ENCODE results near the gene KRT72. TPM values are rescaled to one million over a fixed set of nuclear protein-coding genes. Genes with fewer than 3 reads are reported as not detected.
"Not testable (repeated sequence)": the region's sequence is repeated elsewhere in the genome, so short reads cannot be mapped to it uniquely, and the experiment has no call there.

KRT72 gene
- total RNA-seq, 4 donors from 2014 or later = not detected

DNA sequence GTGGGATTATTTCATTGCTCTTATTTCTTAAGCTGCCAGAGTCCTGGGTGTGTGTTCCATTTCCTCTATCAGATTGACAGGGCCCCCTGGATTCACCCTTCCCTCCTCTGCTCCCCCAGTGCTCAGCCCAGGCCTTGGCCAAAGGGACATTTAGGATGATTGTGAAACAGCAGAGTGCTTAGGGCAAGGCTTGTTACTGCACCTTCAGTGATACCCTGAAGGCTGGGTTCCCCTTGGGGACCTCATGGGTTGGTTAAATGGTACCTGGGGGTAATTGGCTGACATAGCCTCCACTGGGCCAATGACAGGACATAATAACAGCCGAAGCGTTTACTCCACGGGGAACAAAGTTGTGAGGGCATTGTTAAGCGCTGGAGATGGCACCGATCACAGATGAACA is 1.3 kb upstream of the KRT72 start:
- no peak for DNase-seq
- 89 to 93% methylated on average over 5 of the region's 5 CpGs for WGBS, 2 donors
- no peaks in the 10 kb centered on the region for H3K9me3 ChIP-seq
- intact Hi-C loops (cut with DNase I) = no loop called here
- H3K27me3 ChIP-seq = peaks cover 5% of the 10 kb centered on the region
- H3K27ac ChIP-seq = no peak overlapping the region
- TF ChIP-seq, protein P1, sequence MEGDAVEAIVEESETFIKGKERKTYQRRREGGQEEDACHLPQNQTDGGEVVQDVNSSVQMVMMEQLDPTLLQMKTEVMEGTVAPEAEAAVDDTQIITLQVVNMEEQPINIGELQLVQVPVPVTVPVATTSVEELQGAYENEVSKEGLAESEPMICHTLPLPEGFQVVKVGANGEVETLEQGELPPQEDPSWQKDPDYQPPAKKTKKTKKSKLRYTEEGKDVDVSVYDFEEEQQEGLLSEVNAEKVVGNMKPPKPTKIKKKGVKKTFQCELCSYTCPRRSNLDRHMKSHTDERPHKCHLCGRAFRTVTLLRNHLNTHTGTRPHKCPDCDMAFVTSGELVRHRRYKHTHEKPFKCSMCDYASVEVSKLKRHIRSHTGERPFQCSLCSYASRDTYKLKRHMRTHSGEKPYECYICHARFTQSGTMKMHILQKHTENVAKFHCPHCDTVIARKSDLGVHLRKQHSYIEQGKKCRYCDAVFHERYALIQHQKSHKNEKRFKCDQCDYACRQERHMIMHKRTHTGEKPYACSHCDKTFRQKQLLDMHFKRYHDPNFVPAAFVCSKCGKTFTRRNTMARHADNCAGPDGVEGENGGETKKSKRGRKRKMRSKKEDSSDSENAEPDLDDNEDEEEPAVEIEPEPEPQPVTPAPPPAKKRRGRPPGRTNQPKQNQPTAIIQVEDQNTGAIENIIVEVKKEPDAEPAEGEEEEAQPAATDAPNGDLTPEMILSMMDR (IDR thresholded peaks at IDR 0.05) = no peak
- TF ChIP-seq POLR2A (IDR thresholded peaks at IDR 0.05) = no peak
- no peaks in the 10 kb centered on the region for H3K4me1 ChIP-seq
- H3K4me3 ChIP-seq (replicated peaks in 1 of 3) = no peak overlapping the region
- H3K36me3 ChIP-seq = no peaks in the 10 kb centered on the region

DNA sequence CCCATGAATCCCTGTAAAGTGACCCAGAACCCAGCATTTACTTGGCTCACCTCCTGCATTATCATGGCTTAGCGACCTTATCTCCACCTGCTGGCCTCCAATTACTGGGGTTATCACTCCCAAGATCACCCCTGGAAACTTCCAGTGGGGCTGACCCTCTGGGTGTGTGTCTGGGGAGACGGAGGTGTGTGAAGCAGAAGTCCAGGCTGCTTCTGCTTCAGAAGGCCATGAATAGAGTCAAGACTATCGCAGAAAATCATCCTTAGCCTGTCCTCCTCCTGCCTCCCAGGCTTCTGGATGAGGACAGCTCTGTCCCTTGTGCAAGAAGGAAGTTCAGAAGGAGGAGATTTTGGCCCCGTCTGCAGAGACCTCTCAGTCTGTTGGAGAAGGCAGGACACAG is 408 bp upstream of the KRT72 start:
- WGBS, 2 donors = 87 to 89% methylated on average over 4 of the region's 4 CpGs
- H3K27me3 ChIP-seq = peaks cover 5% of the 10 kb centered on the region
- H3K4me3 ChIP-seq (replicated peaks in 1 of 3) = no peak overlapping the region
- H3K27ac ChIP-seq = no peak overlapping the region
- TF ChIP-seq POLR2A (IDR thresholded peaks at IDR 0.05) = no peak
- TF ChIP-seq, protein P1 (IDR thresholded peaks at IDR 0.05) = no peak
- no peak for DNase-seq
- no peaks in the 10 kb centered on the region for H3K4me1 ChIP-seq
- intact Hi-C loops (cut with DNase I) = no loop called here
- no peaks in the 10 kb centered on the region for H3K36me3 ChIP-seq
- no peaks in the 10 kb centered on the region for H3K9me3 ChIP-seq

DNA sequence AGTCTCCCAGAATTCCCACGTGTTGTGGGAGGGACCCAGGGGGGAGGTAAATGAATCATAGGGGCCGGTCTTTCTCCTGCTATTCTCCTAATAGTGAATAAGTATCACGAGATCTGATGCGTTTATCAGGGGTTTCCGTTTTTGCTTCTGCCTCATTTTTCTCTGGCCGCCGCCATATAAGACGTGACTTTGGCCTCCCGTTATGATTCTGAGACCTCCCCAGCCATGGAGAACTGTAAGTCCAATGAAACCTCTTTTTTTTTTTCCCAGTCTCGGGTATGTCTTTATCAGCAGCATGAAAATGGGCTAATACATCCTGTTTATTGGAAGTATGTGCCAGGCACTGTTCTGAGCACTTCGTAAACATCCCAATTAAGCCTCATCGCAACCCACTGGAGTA is 788 bp downstream of the KRT72 start:
- peaks cover 5% of the 10 kb centered on the region for H3K27me3 ChIP-seq
- H3K4me1 ChIP-seq = no peaks in the 10 kb centered on the region
- no peak overlapping the region for H3K4me3 ChIP-seq (replicated peaks in 1 of 3)
- no peak for DNase-seq
- intact Hi-C loops (cut with DNase I) = no loop called here
- no peaks in the 10 kb centered on the region for H3K9me3 ChIP-seq
- no peak overlapping the region for H3K27ac ChIP-seq
- TF ChIP-seq POLR2A (IDR thresholded peaks at IDR 0.05) = no peak
- TF ChIP-seq, protein P1 (IDR thresholded peaks at IDR 0.05) = no peak
- no peaks in the 10 kb centered on the region for H3K36me3 ChIP-seq
- WGBS, 2 donors = 89 to 91% methylated on average over 12 of the region's 12 CpGs

DNA sequence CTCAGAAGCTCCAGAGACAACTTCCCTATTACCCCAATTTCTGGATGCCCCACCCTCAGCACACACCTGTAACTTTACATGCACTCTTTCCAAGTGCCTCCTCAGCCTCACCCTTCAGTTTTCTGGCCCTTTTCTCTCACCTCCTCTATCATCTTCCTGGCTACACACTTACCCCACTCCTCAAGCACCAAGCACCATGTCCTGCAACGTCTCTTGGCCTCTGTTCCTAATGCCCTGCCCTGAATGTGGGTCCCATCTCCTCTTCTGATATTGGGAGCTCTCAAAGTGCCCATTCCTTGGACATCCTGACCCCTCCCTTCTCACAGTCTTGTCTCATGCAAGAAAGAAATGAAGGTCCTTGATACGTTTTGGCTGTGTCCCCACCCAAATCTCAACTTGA is 1.2 kb downstream of the KRT72 start:
- peaks cover 5% of the 10 kb centered on the region for H3K27me3 ChIP-seq
- TF ChIP-seq, protein P1 (IDR thresholded peaks at IDR 0.05) = no peak
- no peak for TF ChIP-seq POLR2A (IDR thresholded peaks at IDR 0.05)
- no peaks in the 10 kb centered on the region for H3K4me1 ChIP-seq
- DNase-seq = no peak
- H3K36me3 ChIP-seq = no peaks in the 10 kb centered on the region
- H3K4me3 ChIP-seq (replicated peaks in 1 of 3) = no peak overlapping the region
- 74% methylated on average over 2 of the region's 2 CpGs for WGBS, 2 donors
- intact Hi-C loops (cut with DNase I) = no loop called here
- H3K27ac ChIP-seq = no peak overlapping the region
- no peaks in the 10 kb centered on the region for H3K9me3 ChIP-seq

DNA sequence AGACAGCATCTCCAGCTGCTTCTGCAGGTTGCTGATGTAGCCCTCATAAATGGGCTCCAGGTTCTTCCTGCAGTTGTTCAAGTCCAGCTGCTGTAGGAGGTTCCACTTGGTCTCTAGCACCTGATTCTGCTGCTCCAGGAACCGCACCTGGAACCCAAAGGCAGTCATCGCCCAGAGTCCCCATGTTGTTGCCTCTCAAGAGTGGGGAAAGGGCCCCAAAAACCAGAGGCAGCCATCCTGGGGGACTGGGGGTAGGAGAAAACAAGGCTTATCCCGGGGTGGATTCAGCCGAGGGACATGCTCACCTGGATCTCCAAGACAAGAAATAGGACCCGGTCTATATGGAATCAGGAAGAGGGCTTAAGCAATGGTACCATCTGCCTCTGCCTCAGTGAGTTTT is 2.3 kb downstream of the KRT72 start:
- H3K36me3 ChIP-seq = no peaks in the 10 kb centered on the region
- no peak for TF ChIP-seq POLR2A (IDR thresholded peaks at IDR 0.05)
- TF ChIP-seq, protein P1 (IDR thresholded peaks at IDR 0.05) = no peak
- H3K27me3 ChIP-seq = peaks cover 5% of the 10 kb centered on the region
- H3K9me3 ChIP-seq = no peaks in the 10 kb centered on the region
- WGBS, 2 donors = 92 to 93% methylated on average over 5 of the region's 5 CpGs
- no peak for DNase-seq
- H3K4me3 ChIP-seq (replicated peaks in 1 of 3) = no peak overlapping the region
- H3K4me1 ChIP-seq = no peaks in the 10 kb centered on the region
- H3K27ac ChIP-seq = no peak overlapping the region
- intact Hi-C loops (cut with DNase I) = no loop called here

DNA sequence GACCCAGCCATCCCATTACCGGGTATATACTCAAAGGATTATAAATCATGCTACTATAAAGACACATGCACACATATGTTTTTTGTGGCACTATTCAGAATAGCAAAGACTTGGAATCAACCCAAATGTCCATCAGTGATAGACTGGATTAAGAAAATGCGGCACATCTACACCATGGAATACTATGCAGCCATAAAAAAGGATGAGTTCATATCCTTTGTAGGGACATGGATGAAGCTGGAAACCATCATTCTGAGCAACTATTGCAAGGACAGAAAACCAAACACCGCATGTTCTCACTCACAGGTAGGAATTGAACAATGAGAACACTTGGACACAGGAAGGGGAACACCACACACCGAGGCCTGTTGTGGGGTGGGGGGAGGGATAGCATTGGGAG is 7.0 kb downstream of the KRT72 start:
- intact Hi-C loops (cut with DNase I); DNase-seq; H3K27ac ChIP-seq; H3K9me3 ChIP-seq; H3K27me3 ChIP-seq; H3K4me3 ChIP-seq (replicated peaks in 1 of 3); H3K36me3 ChIP-seq; H3K4me1 ChIP-seq: not testable (repeated sequence)
- 95 to 98% methylated on average over 4 of the region's 4 CpGs for WGBS, 2 donors
